ENCODE results near the gene UBE2R2. TPM values are rescaled to one million over a fixed set of nuclear protein-coding genes. Genes with fewer than 3 reads are reported as not detected.

Gene UBE2R2
- total and polyA plus RNA-seq, 2 of the 8 experiments (the other 6 are each of a cell fraction or from before 2014, with no cell fraction given): 19.4 to 42.1 TPM

DNA sequence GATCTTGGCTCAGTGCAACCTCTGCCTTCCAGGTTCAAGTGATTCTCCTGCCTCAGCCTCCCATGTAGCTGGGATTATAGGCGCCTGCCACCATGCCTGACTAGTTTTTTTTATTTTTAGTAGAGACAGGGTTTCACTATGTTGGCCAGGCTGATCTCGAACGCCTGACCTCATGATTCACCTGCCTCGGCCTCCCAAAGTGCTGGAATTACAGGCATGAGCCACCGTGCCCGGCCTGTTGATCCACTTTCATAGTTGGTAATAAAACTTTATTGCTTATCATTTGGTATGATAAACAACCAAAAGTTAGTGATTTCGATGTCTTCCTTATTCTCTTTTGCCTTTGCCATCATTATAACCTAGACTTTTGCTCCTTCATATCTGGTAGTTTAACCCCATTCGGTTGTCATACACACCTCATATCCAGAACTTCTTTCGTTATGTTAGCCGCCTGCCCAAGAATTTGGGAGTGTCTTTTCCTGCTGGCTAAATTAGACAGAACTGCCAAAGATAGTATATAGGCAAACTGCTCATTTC lies 45.0 kb downstream of the UBE2R2 start (continued):
- TF ChIP-seq, protein P1, sequence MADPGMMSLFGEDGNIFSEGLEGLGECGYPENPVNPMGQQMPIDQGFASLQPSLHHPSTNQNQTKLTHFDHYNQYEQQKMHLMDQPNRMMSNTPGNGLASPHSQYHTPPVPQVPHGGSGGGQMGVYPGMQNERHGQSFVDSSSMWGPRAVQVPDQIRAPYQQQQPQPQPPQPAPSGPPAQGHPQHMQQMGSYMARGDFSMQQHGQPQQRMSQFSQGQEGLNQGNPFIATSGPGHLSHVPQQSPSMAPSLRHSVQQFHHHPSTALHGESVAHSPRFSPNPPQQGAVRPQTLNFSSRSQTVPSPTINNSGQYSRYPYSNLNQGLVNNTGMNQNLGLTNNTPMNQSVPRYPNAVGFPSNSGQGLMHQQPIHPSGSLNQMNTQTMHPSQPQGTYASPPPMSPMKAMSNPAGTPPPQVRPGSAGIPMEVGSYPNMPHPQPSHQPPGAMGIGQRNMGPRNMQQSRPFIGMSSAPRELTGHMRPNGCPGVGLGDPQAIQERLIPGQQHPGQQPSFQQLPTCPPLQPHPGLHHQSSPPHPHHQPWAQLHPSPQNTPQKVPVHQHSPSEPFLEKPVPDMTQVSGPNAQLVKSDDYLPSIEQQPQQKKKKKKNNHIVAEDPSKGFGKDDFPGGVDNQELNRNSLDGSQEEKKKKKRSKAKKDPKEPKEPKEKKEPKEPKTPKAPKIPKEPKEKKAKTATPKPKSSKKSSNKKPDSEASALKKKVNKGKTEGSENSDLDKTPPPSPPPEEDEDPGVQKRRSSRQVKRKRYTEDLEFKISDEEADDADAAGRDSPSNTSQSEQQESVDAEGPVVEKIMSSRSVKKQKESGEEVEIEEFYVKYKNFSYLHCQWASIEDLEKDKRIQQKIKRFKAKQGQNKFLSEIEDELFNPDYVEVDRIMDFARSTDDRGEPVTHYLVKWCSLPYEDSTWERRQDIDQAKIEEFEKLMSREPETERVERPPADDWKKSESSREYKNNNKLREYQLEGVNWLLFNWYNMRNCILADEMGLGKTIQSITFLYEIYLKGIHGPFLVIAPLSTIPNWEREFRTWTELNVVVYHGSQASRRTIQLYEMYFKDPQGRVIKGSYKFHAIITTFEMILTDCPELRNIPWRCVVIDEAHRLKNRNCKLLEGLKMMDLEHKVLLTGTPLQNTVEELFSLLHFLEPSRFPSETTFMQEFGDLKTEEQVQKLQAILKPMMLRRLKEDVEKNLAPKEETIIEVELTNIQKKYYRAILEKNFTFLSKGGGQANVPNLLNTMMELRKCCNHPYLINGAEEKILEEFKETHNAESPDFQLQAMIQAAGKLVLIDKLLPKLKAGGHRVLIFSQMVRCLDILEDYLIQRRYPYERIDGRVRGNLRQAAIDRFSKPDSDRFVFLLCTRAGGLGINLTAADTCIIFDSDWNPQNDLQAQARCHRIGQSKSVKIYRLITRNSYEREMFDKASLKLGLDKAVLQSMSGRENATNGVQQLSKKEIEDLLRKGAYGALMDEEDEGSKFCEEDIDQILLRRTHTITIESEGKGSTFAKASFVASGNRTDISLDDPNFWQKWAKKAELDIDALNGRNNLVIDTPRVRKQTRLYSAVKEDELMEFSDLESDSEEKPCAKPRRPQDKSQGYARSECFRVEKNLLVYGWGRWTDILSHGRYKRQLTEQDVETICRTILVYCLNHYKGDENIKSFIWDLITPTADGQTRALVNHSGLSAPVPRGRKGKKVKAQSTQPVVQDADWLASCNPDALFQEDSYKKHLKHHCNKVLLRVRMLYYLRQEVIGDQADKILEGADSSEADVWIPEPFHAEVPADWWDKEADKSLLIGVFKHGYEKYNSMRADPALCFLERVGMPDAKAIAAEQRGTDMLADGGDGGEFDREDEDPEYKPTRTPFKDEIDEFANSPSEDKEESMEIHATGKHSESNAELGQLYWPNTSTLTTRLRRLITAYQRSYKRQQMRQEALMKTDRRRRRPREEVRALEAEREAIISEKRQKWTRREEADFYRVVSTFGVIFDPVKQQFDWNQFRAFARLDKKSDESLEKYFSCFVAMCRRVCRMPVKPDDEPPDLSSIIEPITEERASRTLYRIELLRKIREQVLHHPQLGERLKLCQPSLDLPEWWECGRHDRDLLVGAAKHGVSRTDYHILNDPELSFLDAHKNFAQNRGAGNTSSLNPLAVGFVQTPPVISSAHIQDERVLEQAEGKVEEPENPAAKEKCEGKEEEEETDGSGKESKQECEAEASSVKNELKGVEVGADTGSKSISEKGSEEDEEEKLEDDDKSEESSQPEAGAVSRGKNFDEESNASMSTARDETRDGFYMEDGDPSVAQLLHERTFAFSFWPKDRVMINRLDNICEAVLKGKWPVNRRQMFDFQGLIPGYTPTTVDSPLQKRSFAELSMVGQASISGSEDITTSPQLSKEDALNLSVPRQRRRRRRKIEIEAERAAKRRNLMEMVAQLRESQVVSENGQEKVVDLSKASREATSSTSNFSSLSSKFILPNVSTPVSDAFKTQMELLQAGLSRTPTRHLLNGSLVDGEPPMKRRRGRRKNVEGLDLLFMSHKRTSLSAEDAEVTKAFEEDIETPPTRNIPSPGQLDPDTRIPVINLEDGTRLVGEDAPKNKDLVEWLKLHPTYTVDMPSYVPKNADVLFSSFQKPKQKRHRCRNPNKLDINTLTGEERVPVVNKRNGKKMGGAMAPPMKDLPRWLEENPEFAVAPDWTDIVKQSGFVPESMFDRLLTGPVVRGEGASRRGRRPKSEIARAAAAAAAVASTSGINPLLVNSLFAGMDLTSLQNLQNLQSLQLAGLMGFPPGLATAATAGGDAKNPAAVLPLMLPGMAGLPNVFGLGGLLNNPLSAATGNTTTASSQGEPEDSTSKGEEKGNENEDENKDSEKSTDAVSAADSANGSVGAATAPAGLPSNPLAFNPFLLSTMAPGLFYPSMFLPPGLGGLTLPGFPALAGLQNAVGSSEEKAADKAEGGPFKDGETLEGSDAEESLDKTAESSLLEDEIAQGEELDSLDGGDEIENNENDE (IDR thresholded peaks at IDR 0.05; ENCODE audit: insufficient replicate concordance, low read length): no peak
- TF ChIP-seq RAD21 (IDR thresholded peaks at IDR 0.05 in 1 of 2, conservative IDR thresholded peaks at IDR 0.05 in 1 of 2; ENCODE audit: low read depth in 2 of 2, low read length in 2 of 2) (no peak), POLR2AphosphoS5 (IDR thresholded peaks at IDR 0.05; ENCODE audit: low read depth, low read length) (no peak), JUN (IDR thresholded peaks at IDR 0.05; ENCODE audit: low read depth, low read length) (no peak), HDAC2 (IDR thresholded peaks at IDR 0.05; ENCODE audit: borderline replicate concordance in 1 of 2, low read depth in 2 of 2, low read length in 2 of 2) (no peak), KDM5A (IDR thresholded peaks at IDR 0.05; ENCODE audit: low read length) (no peak), SIX5 (IDR thresholded peaks at IDR 0.05; ENCODE audit: low read depth, low read length) (no peak), SUZ12 (IDR thresholded peaks at IDR 0.05; ENCODE audit: low read length) (no peak)
